AG09309 (cell line): ENCODE data around the gene CCDC170.

Source experiments
- DNase-seq: peaks from one replicate; pipeline ENCODE4 v3.0.0-alpha.2; 2010; ENCODE audit warnings: low read depth
- H3K4me3 ChIP-seq: 2 replicates; pipeline ENCODE4 v1.5.1; 2011; ENCODE audit warnings: mild to moderate bottlenecking, low read depth, low read length, moderate library complexity; ENCODE audit not compliant: control insufficient read depth
- TF ChIP-seq, protein P1 (sequence below): IDR thresholded peaks from 2 replicates; pipeline ENCODE4 v1.5.1; 2011; ENCODE audit warnings: mild to moderate bottlenecking, low read depth, low read length, inconsistent platforms; ENCODE audit not compliant: insufficient read depth, control insufficient read depth; ENCODE audit errors: missing control alignments

CCDC170 gene

DNA sequence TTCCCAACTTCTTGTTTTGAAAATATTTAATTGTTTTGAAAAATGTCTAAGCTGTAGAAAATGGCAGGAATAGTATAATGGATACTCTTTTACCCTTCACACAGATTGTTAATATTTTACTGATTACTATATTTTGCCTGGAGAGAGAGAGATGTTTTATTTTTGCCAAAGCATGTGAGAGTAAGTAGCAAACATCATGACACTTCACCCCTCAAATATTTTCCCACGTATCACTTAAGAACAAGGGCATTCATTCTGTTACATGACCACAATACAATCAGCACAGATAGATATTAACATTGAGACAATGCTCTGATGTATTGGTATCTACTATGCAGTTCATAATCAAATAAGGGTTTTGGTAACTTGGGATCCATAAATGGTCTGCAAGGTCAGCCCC, 116.5 kb downstream of the CCDC170 start:
- TF ChIP-seq, protein P1, sequence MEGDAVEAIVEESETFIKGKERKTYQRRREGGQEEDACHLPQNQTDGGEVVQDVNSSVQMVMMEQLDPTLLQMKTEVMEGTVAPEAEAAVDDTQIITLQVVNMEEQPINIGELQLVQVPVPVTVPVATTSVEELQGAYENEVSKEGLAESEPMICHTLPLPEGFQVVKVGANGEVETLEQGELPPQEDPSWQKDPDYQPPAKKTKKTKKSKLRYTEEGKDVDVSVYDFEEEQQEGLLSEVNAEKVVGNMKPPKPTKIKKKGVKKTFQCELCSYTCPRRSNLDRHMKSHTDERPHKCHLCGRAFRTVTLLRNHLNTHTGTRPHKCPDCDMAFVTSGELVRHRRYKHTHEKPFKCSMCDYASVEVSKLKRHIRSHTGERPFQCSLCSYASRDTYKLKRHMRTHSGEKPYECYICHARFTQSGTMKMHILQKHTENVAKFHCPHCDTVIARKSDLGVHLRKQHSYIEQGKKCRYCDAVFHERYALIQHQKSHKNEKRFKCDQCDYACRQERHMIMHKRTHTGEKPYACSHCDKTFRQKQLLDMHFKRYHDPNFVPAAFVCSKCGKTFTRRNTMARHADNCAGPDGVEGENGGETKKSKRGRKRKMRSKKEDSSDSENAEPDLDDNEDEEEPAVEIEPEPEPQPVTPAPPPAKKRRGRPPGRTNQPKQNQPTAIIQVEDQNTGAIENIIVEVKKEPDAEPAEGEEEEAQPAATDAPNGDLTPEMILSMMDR, result no peak
- no peak for DNase-seq
- H3K4me3 ChIP-seq, result no peak overlapping the region

DNA sequence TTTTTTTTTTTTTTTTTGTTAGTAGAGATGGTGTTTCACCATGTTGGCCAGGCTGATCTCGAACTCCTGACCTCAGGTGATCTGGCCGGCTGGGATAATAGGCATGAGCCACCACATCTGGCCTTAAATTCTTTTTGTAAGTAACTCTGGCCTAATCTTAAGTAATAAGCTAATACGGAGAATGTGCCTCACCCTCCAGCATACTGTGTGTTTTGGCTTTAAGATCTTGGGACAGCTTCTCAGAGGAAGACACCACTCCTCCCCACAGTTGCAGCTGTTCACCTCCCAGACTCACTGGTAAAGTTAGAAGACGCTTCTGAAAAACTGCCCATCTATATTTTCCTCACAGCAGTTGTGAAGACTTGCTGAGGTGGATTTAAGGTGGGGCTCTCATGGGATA, 120.8 kb downstream of the CCDC170 start:
- DNase-seq, result no peak
- H3K4me3 ChIP-seq, result no peak overlapping the region
- TF ChIP-seq, protein P1, result no peak

DNA sequence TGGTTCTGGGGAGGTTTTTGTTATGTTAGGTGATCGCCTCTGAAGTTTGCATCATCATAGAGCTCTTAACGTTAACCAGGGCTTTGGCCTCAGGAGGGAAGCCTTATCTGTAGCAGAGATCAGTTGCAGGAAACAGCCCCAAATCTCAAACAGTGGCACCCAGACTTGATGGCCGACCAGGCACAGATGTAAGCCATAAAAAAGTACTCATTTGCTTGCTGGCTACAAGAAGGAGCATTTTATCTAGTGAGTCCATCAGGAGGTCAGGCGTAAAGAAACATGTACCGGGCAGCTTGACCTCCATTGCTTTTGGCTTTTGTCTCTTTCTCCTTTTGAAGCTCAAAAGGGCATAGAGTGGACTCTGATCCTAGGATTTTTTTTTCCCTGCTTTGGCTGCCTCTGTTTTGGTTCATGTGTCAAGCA, 122.3 kb downstream of the CCDC170 start:
- TF ChIP-seq, protein P1, result no peak
- DNase-seq, result no peak
- no peak overlapping the region for H3K4me3 ChIP-seq

DNA sequence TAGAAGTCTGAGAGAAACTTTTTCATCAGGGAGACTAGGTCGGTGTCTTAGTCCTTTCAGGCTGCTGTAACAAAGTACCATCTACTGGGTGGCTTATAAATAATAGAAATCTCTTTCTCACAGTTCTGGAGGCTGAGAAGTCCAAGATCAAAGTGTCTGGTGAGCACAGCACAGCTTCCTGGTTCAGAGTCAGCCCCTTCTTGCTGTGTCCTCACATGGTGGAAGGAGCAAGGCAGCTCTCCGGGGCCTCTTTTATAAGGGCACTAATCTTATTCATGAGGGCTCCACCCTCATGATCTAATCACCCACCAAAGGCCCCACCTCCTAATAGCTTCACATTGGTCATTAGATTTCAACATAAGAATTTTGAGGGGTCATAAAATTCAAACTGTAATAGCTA, 122.8 kb downstream of the CCDC170 start:
- H3K4me3 ChIP-seq, result no peak overlapping the region
- TF ChIP-seq, protein P1, result no peak
- no peak for DNase-seq

DNA sequence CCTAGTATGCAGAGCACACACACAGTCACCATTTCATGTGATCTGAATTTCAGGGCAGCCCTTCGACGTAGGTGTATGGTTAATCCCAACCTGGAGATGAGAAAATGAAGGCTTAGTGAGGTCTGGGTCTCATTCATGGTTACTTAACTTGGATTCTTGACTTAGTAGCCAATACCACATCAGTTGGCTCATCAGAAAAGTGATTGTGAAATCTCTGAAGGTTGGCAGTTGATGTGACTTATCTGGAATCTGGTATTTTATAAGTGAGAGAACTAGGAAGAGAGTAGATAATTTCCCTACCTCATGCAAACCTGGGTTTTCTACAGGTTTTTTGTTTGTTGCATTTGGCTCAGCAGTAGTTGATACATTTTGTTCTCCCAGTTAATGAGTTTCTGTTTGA, 123.7 kb downstream of the CCDC170 start:
- TF ChIP-seq, protein P1, result no peak
- H3K4me3 ChIP-seq, result no peak overlapping the region
- DNase-seq, result no peak

DNA sequence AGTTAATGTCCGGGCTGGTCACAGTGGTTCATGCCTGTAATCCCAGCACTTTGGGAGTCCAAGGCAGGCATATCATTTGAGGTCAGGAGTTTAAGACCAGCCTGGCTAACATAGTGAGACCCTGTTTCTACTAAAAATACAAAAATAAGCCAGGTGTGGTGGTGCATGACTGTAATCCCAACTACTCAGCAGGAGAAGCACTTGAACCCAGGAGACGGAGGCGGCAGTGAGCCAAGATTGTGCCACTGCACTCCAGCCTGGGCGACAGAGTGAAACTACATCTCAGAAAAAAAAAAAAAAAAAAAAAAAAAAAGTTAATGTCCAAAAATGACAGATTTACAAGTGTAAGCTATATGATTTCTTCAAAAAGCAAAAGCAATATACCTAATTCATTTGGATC, 124.9 kb downstream of the CCDC170 start:
- no peak overlapping the region for H3K4me3 ChIP-seq
- DNase-seq, result no peak
- TF ChIP-seq, protein P1, result no peak

DNA sequence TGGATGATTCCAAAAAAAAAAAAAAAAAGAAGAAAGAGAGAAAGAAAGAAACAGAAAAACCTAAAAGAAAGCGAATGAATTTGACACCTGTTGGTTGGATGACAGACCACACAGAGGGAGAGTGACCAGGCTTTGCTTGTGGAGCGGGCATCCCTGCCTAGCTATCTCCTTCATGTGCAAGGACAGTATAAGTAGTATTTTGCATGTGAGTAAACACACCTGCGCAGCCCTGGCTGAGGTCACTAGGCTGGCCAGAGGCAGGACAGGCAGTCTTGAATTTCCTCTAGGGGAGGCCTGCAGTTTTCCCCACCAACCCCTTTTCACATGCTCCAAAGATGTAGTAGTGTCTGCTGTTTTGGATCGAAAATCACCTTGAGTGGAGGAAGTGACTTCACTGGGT, 126.4 kb downstream of the CCDC170 start:
- H3K4me3 ChIP-seq, result no peak overlapping the region
- DNase-seq, result no peak
- TF ChIP-seq, protein P1, result no peak
